Stimulated activated CD8-positive, alpha-beta memory T cell treated with anti-CD3 and anti-CD28 coated beads, Interleukin-15, amount 100 ng/mL, for 1 hour (primary cell): ENCODE results near the gene RIMKLA.
A peak's percentile ranks its signal among the peaks of the same experiment; 100 is the strongest.

Experiments used
- DNase-seq: peaks from one replicate; pipeline ENCODE4 v3.0.0-alpha.2; 2020; ENCODE audit warnings: low read depth

Gene RIMKLA

GRCh38 chr1:42430286-42431135 is 49.9 kb downstream of the RIMKLA start:
- no peak for DNase-seq

- no peak for DNase-seq
Measured at GRCh38 chr1:42431514-42431913, 50.9 kb downstream of the RIMKLA start.

GRCh38 chr1:42432714-42433113 is 52.1 kb downstream of the RIMKLA start:
- DNase-seq = no peak

- DNase-seq = no peak
Measured at GRCh38 chr1:42433369-42433768, 52.8 kb downstream of the RIMKLA start.

GRCh38 chr1:42434340-42434739 is 53.7 kb downstream of the RIMKLA start:
- no peak for DNase-seq

- DNase-seq = no peak
Measured at GRCh38 chr1:42439940-42440339, 59.3 kb downstream of the RIMKLA start.

- DNase-seq = no peak
Measured at GRCh38 chr1:42442662-42443061, 62.1 kb downstream of the RIMKLA start.

GRCh38 chr1:42449256-42449655 is 68.7 kb downstream of the RIMKLA start:
- DNase-seq = no peak

GRCh38 chr1:42450061-42450460 is 69.5 kb downstream of the RIMKLA start:
- no peak for DNase-seq

- DNase-seq = no peak
Measured at GRCh38 chr1:42453386-42453785, 72.8 kb downstream of the RIMKLA start.

- no peak for DNase-seq
Measured at GRCh38 chr1:42454403-42454802, 73.8 kb downstream of the RIMKLA start.

GRCh38 chr1:42456010-42456753 is 75.6 kb downstream of the RIMKLA start, which contains the start of the genes PPCS and ZMYND12:
Gene PPCS (plus strand): TSS chr1:42456543. CDS start chr1:42456566, 23 bp downstream.
Gene ZMYND12 (minus strand): TSS chr1:42456022. CDS start chr1:42455997, 25 bp downstream.
- peak; percentile 79 for DNase-seq

- peak; percentile 32 for DNase-seq
Measured at GRCh38 chr1:42456754-42457089, 76.1 kb downstream of the RIMKLA start.

- no peak for DNase-seq
Measured at GRCh38 chr1:42461196-42461595, 80.6 kb downstream of the RIMKLA start.

GRCh38 chr1:42462828-42463763 is 82.5 kb downstream of the RIMKLA start, which contains the start of gene CCDC30:
Gene CCDC30 (plus strand): TSS chr1:42463286. CDS start chr1:42480552, 17,266 bp downstream.
- peak; percentile 91 for DNase-seq

GRCh38 chr1:42463921-42464320 is 83.3 kb downstream of the RIMKLA start:
- no peak for DNase-seq

GRCh38 chr1:42466030-42466429 is 85.4 kb downstream of the RIMKLA start:
- no peak for DNase-seq

GRCh38 chr1:42469727-42470126 is 89.1 kb downstream of the RIMKLA start:
- DNase-seq = no peak
